Neuronal stem cell (in vitro differentiated cells): ENCODE measurements around the gene SLC41A1.

Source experiments
- DNase-seq: peaks from one replicate; pipeline ENCODE4 v3.0.0-alpha.2; 2013; ENCODE audit warnings: low spot score
- H2AFZ ChIP-seq: one replicate; pipeline ENCODE4 v1.6.1; 2013; ENCODE audit warnings: mild to moderate bottlenecking, low read length, inconsistent platforms
- H2AK5ac ChIP-seq: 2 replicates; pipeline ENCODE4 v1.6.1; 2013; ENCODE audit warnings: low read depth, mild to moderate bottlenecking, inconsistent platforms, low read length, moderate library complexity, mixed read lengths
- H2BK120ac ChIP-seq: 2 replicates; pipeline ENCODE4 v1.6.1; 2013; ENCODE audit warnings: low read depth, mild to moderate bottlenecking, inconsistent platforms, low read length, moderate library complexity, mixed read lengths
- H2BK12ac ChIP-seq: one replicate; pipeline ENCODE4 v1.6.1; 2013; ENCODE audit warnings: low read length, inconsistent platforms
- H2BK15ac ChIP-seq: 2 replicates; pipeline ENCODE4 v1.6.1; 2013; ENCODE audit warnings: mild to moderate bottlenecking, low read length, inconsistent platforms, mixed read lengths
- H2BK5ac ChIP-seq: one replicate; pipeline ENCODE4 v1.6.1; 2013; ENCODE audit warnings: inconsistent platforms, mild to moderate bottlenecking, low read length, moderate library complexity
- H3K14ac ChIP-seq: one replicate; pipeline ENCODE4 v1.6.1; 2013; ENCODE audit warnings: low read length, inconsistent platforms
- H3K18ac ChIP-seq: 2 replicates; pipeline ENCODE4 v1.6.1; 2013; ENCODE audit warnings: low read length, inconsistent platforms
- H3K23ac ChIP-seq: 2 replicates; pipeline ENCODE4 v1.6.1; 2013; ENCODE audit warnings: low read depth, mild to moderate bottlenecking, mixed read lengths, low read length, inconsistent platforms; ENCODE audit not compliant: poor library complexity
- H3K27ac ChIP-seq: replicated peaks from 3 replicates; pipeline ENCODE4 v1.5.1; 2013; ENCODE audit warnings: low read length, inconsistent platforms
- H3K27me3 ChIP-seq, 3 experiments: 2 replicates each; pipeline ENCODE4 v1.6.1; 2013; ENCODE audit warnings: low read length in 3 of 3, mild to moderate bottlenecking in 2 of 3, inconsistent platforms in 1 of 3, low read depth in 1 of 3, mixed read lengths in 1 of 3, moderate library complexity in 1 of 3; ENCODE audit not compliant: control insufficient read depth in 3 of 3, insufficient read depth in 3 of 3
- H3K36me3 ChIP-seq, 2 donors: replicated peaks in 1 of 2; 2 replicates each; pipeline ENCODE4 v1.6.1; 2013; ENCODE audit warnings: low read length in 2 of 2; ENCODE audit not compliant: control insufficient read depth in 2 of 2, insufficient read depth in 2 of 2
- H3K4ac ChIP-seq: 2 replicates; pipeline ENCODE4 v1.6.1; 2013; ENCODE audit warnings: inconsistent platforms, mild to moderate bottlenecking, low read length, moderate library complexity
- H3K4me1 ChIP-seq, 2 donors: 1 replicate in 1 of 2; 2 replicates in 1 of 2; pipeline ENCODE4 v1.6.1; 2013; ENCODE audit warnings: low read length in 2 of 2, low read depth in 1 of 2; ENCODE audit not compliant: control insufficient read depth in 2 of 2, insufficient read depth in 1 of 2
- H3K4me2 ChIP-seq: one replicate; pipeline ENCODE4 v1.6.1; 2013; ENCODE audit warnings: mild to moderate bottlenecking, low read length, inconsistent platforms; ENCODE audit not compliant: insufficient read depth, poor library complexity, severe bottlenecking
- H3K4me3 ChIP-seq, 2 donors: 2 replicates each; pipeline ENCODE4 v1.5.1; 2013; ENCODE audit warnings: low read length in 2 of 2, mild to moderate bottlenecking in 2 of 2, inconsistent platforms in 1 of 2, moderate library complexity in 1 of 2
- H3K79me1 ChIP-seq: one replicate; pipeline ENCODE4 v1.6.1; 2013; ENCODE audit warnings: low read depth, mild to moderate bottlenecking, inconsistent platforms, low read length, moderate library complexity
- H3K9ac ChIP-seq: one replicate; pipeline ENCODE4 v1.6.1; 2013; ENCODE audit warnings: mild to moderate bottlenecking, low read depth, low read length, inconsistent platforms; ENCODE audit not compliant: poor library complexity
- H3K9me3 ChIP-seq, 2 donors: replicated peaks in 1 of 2; 2 replicates each; pipeline versions ENCODE3 to v1.6.1; 2013; ENCODE audit warnings: low read length in 2 of 2, mild to moderate bottlenecking in 2 of 2, inconsistent platforms in 1 of 2, low read depth in 1 of 2, mixed read lengths in 1 of 2, moderate library complexity in 1 of 2; ENCODE audit not compliant: control insufficient read depth in 2 of 2, insufficient read depth in 1 of 2
- H4K8ac ChIP-seq: one replicate; pipeline ENCODE4 v1.6.1; 2013; ENCODE audit warnings: low read depth, mild to moderate bottlenecking, inconsistent platforms, low read length, moderate library complexity
- H4K91ac ChIP-seq: one replicate; pipeline ENCODE4 v1.6.1; 2013; ENCODE audit warnings: low read length, low read depth, mild to moderate bottlenecking, inconsistent platforms; ENCODE audit not compliant: poor library complexity
- WGBS, 2 donors: extraction: QIAGEN DNeasy Blood & Tissue Kit; methylation state at CpG; one replicate each; pipeline ENCODE4 v1.1.7; 2013; ENCODE audit warnings: missing lambda C conversion rate in 2 of 2, mixed read lengths in 1 of 2; ENCODE audit not compliant: insufficient read length in 2 of 2, insufficient replicate concordance in 1 of 2; ENCODE audit errors: extremely low coverage in 2 of 2; 5-methylcytosine and 5-hydroxymethylcytosine counted together

Gene SLC41A1

DNA sequence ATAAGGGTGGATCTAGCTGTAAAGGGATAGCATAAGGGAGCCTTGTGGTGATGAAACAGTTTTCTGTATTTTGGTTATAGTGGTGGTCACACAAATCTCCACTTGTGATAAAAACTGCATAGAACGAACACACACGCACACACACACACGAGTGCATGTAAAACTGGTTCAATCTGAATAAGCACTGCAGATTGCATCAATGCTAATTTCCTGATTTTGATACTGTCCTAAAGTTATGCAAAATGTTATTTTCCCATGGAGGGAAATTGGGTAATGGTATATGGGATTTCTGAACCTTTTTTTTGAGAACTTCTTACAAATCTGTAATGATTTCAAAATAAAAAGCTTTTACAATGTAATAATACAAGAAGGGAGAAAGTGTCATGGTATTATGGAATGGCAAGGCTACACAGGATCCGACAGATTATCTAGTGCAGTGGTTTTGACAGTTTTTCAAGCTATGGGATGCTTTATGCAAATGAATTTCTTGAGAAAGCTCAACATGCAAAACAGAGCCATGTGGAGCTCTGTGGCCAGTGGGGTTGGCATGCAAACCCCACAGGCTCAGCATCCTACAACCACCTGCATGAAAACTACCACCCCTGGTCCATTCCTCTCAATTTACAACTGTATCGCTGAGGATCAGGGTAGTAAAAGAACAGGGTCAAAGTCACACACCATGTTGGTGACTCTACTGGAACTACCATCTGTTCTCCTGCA lies 18.8 kb downstream of the SLC41A1 start:
- Histone ChIP-seq H3K4me2 (no peak overlapping the region), H3K9me3 (no peaks in the 10 kb centered on the region), H4K8ac (no peak overlapping the region), H2AK5ac (no peak overlapping the region), H2AFZ (no peak overlapping the region), H3K9ac (no peak overlapping the region), H3K4me3 (no peak overlapping the region), H3K4ac (no peak overlapping the region), H2BK120ac (no peak overlapping the region), H4K91ac (no peak overlapping the region), H3K4me1 (peaks cover 0 to 11% of the 10 kb centered on the region in 2 donors), H3K27ac (no peak overlapping the region), H2BK12ac (no peak overlapping the region), H3K18ac (no peak overlapping the region), H2BK15ac (no peak overlapping the region), H3K27me3 (no peaks in the 10 kb centered on the region), H3K23ac (no peak overlapping the region), H3K79me1 (no peaks in the 10 kb centered on the region), H3K14ac (no peak overlapping the region), H2BK5ac (no peak overlapping the region), H3K36me3 (peaks cover 32 to 90% of the 10 kb centered on the region in 2 donors)
- no peak for DNase-seq
- WGBS, 2 donors: no CpG with 5 or more reads among the region's 5 CpGs

GRCh38 chr1:205792961-205793673 lies 19.9 kb downstream of the SLC41A1 start:
- Histone ChIP-seq H3K14ac (no peak overlapping the region), H3K9me3 (no peaks in the 10 kb centered on the region), H2AK5ac (no peak overlapping the region), H2BK120ac (no peak overlapping the region), H3K4me3 (no peak overlapping the region), H3K23ac (no peak overlapping the region), H3K27ac (no peak overlapping the region), H2BK12ac (no peak overlapping the region), H3K36me3 (peaks cover 25 to 79% of the 10 kb centered on the region in 2 donors), H3K9ac (no peak overlapping the region), H2BK15ac (no peak overlapping the region), H3K27me3 (no peaks in the 10 kb centered on the region), H3K18ac (no peak overlapping the region), H2BK5ac (no peak overlapping the region), H3K4me2 (no peak overlapping the region), H2AFZ (no peak overlapping the region), H3K79me1 (no peaks in the 10 kb centered on the region), H3K4me1 (peaks cover 0 to 11% of the 10 kb centered on the region in 2 donors), H3K4ac (no peak overlapping the region), H4K8ac (no peak overlapping the region), H4K91ac (peak overlapping the region; percentile 31)
- DNase-seq: no peak
- WGBS, 2 donors: no CpG with 5 or more reads among the region's 6 CpGs

DNA sequence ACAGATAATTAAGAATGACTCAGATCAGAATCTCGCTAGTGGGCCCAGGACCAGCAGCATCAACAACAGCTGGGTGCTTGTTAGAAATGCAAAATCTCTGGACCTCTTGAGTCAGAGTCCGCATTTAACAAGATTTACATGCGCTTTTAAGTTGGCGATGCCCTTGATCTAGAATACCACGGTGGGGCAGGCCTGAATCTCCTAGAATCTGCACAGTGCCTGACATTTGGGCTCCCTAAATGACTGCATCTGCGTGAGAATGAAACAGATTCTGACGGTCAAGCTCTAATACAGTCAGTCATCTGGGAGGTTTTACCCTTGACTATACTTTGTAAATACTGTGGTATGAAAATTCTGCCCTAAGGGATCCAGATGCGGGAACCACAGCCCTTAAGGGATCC lies 20.5 kb downstream of the SLC41A1 start:
- Histone ChIP-seq H3K4me1 (peaks cover 0 to 11% of the 10 kb centered on the region in 2 donors), H3K9ac (no peak overlapping the region), H2AFZ (no peak overlapping the region), H2BK5ac (no peak overlapping the region), H3K4me2 (no peak overlapping the region), H3K27me3 (no peaks in the 10 kb centered on the region), H3K9me3 (no peaks in the 10 kb centered on the region), H3K36me3 (peaks cover 25 to 73% of the 10 kb centered on the region in 2 donors), H4K8ac (no peak overlapping the region), H2BK15ac (no peak overlapping the region), H2BK12ac (no peak overlapping the region), H3K4me3 (no peak overlapping the region), H2BK120ac (no peak overlapping the region), H3K14ac (no peak overlapping the region), H3K18ac (no peak overlapping the region), H3K4ac (no peak overlapping the region), H2AK5ac (no peak overlapping the region), H3K79me1 (no peaks in the 10 kb centered on the region), H3K27ac (no peak overlapping the region), H4K91ac (no peak overlapping the region), H3K23ac (no peak overlapping the region)
- WGBS, 2 donors: no CpG with 5 or more reads among the region's 8 CpGs
- DNase-seq: no peak

DNA sequence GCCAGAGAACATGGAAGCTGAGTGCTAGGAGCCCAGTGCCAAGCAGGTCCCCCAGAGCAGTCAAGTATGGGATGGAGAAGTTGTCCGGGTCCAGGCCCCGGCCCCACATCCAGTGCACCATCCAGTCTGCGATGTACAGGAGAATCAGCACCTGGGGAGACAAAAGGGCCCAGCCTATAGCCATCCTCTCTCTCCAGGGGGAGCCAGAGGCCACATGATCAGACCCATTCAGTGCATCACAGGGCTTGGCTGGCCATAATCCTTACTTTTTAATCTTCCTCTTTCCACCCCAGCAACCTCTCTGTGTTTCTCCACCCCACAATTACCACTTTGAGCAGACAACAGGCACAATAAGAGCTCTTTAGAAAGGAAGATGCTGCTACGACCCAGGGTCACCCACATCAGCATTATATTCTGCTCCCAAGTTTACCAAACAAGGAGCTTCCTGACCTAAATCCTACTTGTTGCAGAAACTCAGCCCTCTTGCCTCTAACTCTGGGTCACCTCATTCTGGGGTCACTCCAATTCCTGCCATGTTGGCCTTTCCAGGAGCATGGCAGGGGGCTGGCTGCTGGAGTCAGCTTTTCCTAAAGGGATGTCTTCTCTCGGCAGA lies 21.3 kb downstream of the SLC41A1 start:
- no CpG with 5 or more reads among the region's 5 CpGs for WGBS, 2 donors
- peak overlapping the region; percentile 6 for H3K27ac ChIP-seq
- no peaks in the 10 kb centered on the region for H3K27me3 ChIP-seq
- no peak overlapping the region for H2BK15ac ChIP-seq
- H4K8ac ChIP-seq: no peak overlapping the region
- no peak overlapping the region for H3K9ac ChIP-seq
- no peak overlapping the region for H3K4ac ChIP-seq
- no peak overlapping the region for H3K4me3 ChIP-seq
- no peak overlapping the region for H3K4me2 ChIP-seq
- H2AFZ ChIP-seq: no peak overlapping the region
- H2BK12ac ChIP-seq: no peak overlapping the region
- no peak overlapping the region for H2BK5ac ChIP-seq
- H3K36me3 ChIP-seq: peaks cover 18 to 65% of the 10 kb centered on the region in 2 donors
- no peaks in the 10 kb centered on the region for H3K9me3 ChIP-seq
- H3K14ac ChIP-seq: no peak overlapping the region
- H3K79me1 ChIP-seq: no peaks in the 10 kb centered on the region
- no peak overlapping the region for H3K23ac ChIP-seq
- H3K18ac ChIP-seq: no peak overlapping the region
- H2AK5ac ChIP-seq: no peak overlapping the region
- H4K91ac ChIP-seq: no peak overlapping the region
- peak; percentile 63 for DNase-seq
- H3K4me1 ChIP-seq: peaks cover 0 to 12% of the 10 kb centered on the region in 2 donors
- H2BK120ac ChIP-seq: no peak overlapping the region
